NB4 (cell line): ENCODE data around the gene EPHB1.

Experiments used
- DNase-seq: peaks from one replicate; pipeline ENCODE4 v3.0.0; 2010; ENCODE audit warnings: low read depth
- H3K4me3 ChIP-seq: one replicate; pipeline ENCODE4 v1.5.1; 2011; ENCODE audit warnings: mild to moderate bottlenecking, low read depth, low read length, moderate library complexity
- MYC ChIP-seq: IDR thresholded peaks from 2 replicates; pipeline ENCODE4 v1.6.1; 2011; ENCODE audit warnings: low read depth, low read length
- POLR2A ChIP-seq: IDR thresholded peaks from 2 replicates; pipeline ENCODE4 v1.6.1; 2011; ENCODE audit warnings: mild to moderate bottlenecking; ENCODE audit not compliant: insufficient read length; ENCODE audit errors: extremely low read depth
- TF ChIP-seq, protein P1 (sequence below): IDR thresholded peaks from 2 replicates; pipeline ENCODE4 v1.6.1; 2011; ENCODE audit warnings: low read depth, low read length
- TF ChIP-seq, protein P2 (sequence below): IDR thresholded peaks from one replicate; pipeline ENCODE4 v1.5.1; 2012; ENCODE audit warnings: low read depth, low read length

Gene EPHB1

DNA sequence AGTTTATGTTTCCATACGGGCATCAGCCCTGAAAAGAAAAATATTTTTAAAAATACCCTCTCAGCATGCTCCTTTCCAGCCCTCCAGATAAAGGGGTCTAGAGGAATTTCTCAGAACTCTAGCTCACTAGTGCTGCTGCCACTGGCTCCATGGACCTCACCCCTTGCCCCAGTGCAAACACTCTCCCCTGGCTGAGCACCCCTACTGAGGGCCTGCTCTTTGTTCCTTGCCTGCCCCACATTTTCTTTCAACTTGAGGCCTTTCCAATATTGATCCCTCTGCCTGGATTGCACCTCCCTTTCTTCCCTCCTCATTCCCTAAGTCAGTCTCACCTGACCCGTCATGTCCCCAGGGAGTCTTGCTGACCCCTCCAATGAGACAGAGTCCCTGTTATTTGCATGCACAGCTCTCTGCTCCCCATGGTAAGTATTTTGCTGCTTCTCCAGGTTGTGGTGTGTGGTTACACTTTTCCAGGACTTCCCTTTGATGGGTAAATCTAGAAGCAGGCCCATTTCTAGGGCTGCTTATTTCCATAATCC lies 196.5 kb downstream of the EPHB1 start:
- no peak overlapping the region for H3K4me3 ChIP-seq
- TF ChIP-seq POLR2A, result no peak
- TF ChIP-seq, protein P1, sequence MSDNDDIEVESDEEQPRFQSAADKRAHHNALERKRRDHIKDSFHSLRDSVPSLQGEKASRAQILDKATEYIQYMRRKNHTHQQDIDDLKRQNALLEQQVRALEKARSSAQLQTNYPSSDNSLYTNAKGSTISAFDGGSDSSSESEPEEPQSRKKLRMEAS, result no peak
- TF ChIP-seq, protein P2, sequence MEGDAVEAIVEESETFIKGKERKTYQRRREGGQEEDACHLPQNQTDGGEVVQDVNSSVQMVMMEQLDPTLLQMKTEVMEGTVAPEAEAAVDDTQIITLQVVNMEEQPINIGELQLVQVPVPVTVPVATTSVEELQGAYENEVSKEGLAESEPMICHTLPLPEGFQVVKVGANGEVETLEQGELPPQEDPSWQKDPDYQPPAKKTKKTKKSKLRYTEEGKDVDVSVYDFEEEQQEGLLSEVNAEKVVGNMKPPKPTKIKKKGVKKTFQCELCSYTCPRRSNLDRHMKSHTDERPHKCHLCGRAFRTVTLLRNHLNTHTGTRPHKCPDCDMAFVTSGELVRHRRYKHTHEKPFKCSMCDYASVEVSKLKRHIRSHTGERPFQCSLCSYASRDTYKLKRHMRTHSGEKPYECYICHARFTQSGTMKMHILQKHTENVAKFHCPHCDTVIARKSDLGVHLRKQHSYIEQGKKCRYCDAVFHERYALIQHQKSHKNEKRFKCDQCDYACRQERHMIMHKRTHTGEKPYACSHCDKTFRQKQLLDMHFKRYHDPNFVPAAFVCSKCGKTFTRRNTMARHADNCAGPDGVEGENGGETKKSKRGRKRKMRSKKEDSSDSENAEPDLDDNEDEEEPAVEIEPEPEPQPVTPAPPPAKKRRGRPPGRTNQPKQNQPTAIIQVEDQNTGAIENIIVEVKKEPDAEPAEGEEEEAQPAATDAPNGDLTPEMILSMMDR, result no peak
- TF ChIP-seq MYC, result no peak
- no peak for DNase-seq

DNA sequence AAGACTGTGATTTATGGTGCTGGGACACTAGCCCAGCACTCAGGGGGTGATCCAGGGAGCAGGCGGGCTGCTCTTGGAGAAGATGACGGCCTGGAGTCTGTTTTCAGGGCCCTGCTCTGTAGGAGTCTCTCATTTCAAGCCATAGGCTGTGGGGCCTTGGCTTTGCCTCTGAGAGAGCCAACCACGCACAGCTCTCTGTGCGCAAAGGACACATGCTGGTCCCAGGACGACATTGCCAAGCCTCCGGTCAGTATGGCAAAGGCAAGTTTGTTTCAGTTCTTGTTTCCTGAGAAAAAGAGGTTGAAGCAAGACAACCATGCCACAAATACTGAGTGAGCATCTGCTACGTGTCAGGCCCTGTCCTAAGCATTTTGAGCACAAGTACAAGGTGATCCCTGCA lies 197.1 kb downstream of the EPHB1 start:
- no peak for DNase-seq
- TF ChIP-seq, protein P2, result no peak
- TF ChIP-seq MYC, result no peak
- TF ChIP-seq POLR2A, result no peak
- TF ChIP-seq, protein P1, result no peak
- H3K4me3 ChIP-seq, result no peak overlapping the region

DNA sequence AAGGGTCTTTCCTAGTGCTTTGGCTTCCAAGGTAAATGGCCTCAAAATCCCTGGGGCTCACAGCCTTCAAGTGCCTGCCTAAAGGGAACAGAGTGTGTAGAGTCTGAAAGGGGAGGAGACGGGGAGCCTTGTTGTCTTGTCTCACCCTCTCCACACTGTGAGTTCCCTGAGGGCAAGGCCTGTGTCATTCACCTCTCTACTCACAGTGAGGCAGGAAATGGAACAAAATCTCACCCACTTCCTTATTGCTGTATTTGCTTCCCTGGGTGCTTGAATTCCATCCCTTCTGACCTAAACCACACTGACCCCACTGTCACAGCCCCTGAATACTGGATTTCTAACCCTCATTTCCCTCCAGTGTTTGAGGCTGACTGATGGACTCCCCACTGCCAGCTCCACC lies 197.5 kb downstream of the EPHB1 start:
- no peak overlapping the region for H3K4me3 ChIP-seq
- TF ChIP-seq, protein P2, result no peak
- TF ChIP-seq, protein P1, result no peak
- TF ChIP-seq MYC (no peak), POLR2A (no peak)

DNA sequence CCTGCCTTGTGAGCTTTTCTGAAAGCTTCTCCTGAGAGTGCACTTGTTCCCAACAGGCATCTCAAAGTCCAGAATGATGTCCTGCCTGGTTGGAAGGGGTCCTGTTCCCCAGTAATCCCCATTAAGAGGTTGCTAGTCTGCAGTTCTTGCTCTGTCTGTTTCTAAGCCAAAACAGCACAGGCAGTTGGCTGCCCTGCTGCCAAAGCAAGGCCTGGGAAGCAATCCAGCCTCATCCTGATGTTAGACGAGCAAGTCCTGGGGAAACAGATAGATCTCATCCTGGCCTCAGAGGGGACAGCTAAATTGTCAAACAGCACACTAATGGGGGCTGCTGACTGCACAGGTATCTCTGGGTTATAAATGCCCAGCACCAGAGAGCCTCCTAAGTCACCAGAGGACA lies 198.0 kb downstream of the EPHB1 start:
- DNase-seq, result no peak
- TF ChIP-seq, protein P1, result no peak
- TF ChIP-seq MYC (no peak), POLR2A (no peak)
- TF ChIP-seq, protein P2, result no peak
- H3K4me3 ChIP-seq, result no peak overlapping the region

More for the DNA sequence above, 197.5 kb downstream of the EPHB1 start:
- no peak for DNase-seq

DNA sequence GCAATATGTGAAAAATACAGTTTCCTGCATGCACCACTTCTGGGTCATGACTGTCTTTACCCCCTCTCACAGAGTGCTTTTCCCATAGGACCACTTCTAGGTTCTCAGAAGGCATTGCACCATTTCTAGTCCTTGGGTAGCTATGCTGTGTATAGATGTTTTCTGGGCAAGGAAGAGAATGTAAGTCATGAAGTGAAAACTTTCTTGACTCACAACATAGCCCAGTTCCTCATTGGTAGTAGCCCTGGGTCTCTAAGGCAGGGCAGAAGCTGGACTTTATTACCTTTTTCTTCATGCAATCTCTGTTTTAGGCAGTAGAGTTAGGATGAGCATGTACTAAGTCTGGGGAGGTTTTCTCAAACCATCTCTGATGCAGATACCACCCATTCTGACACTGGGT lies 203.1 kb downstream of the EPHB1 start:
- TF ChIP-seq POLR2A, result no peak
- TF ChIP-seq, protein P2, result no peak
- TF ChIP-seq, protein P1, result no peak
- no peak for TF ChIP-seq MYC
- DNase-seq, result no peak
- H3K4me3 ChIP-seq, result no peak overlapping the region

DNA sequence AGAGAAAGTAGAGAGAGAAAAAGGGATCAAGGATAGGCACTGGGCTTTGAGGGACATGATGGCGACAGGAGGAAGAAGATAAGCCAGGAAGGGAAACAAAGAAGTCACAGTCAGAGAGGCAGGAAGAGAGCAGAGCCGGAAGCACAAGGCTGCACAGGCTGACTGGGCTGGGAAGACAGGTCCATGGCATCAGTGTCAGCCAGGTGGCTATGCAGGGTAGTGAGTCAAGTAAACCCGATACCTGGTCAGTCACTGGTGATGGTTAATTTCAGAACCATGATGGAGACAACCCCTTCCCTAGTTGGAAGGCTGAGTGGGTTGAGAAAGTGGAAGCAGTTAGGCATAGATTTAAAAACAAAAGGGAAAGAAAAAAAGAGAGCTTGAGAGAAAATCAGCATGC lies 203.8 kb downstream of the EPHB1 start:
- TF ChIP-seq POLR2A, result no peak
- TF ChIP-seq MYC, result no peak
- TF ChIP-seq, protein P2, result no peak
- TF ChIP-seq, protein P1, result no peak
- no peak for DNase-seq
- H3K4me3 ChIP-seq, result no peak overlapping the region
